ENCODE data around the gene BACH1.

Gene BACH1

GRCh38 chr21:29300807-29301138 lies 2.1 kb downstream of the BACH1 start:
- H3K4me3 ChIP-seq (ENCODE audit: low read length): peak overlapping the region; percentile 96; the same call in 1 of the 2 replicates
- no peak for TF ChIP-seq ZNF274 (IDR thresholded peaks at IDR 0.05; ENCODE audit: low read depth, low read length)

- TF ChIP-seq ZNF274 (IDR thresholded peaks at IDR 0.05; ENCODE audit: low read depth, low read length): no peak
- peak overlapping the region; percentile 24; the same call in 1 of the 2 replicates for H3K4me3 ChIP-seq (ENCODE audit: low read length)
Observed at GRCh38 chr21:29301691-29302090, 3.0 kb downstream of the BACH1 start.

GRCh38 chr21:29302359-29302875 lies 3.7 kb downstream of the BACH1 start:
- no peak overlapping the region for H3K4me3 ChIP-seq (ENCODE audit: low read length)
- TF ChIP-seq ZNF274 (IDR thresholded peaks at IDR 0.05; ENCODE audit: low read depth, low read length): no peak

GRCh38 chr21:29303288-29303687 lies 4.6 kb downstream of the BACH1 start:
- no peak for TF ChIP-seq ZNF274 (IDR thresholded peaks at IDR 0.05; ENCODE audit: low read depth, low read length)

GRCh38 chr21:29304597-29304996 lies 5.9 kb downstream of the BACH1 start:
- H3K4me3 ChIP-seq (ENCODE audit: low read length): no peak overlapping the region
- TF ChIP-seq ZNF274 (IDR thresholded peaks at IDR 0.05; ENCODE audit: low read depth, low read length): no peak

More at GRCh38 chr21:29303288-29303687, 4.6 kb downstream of the BACH1 start:
- no peak overlapping the region; the same call in 1 of the 2 replicates for H3K4me3 ChIP-seq (ENCODE audit: low read length)

GRCh38 chr21:29305068-29305467 lies 6.3 kb downstream of the BACH1 start:
- no peak for TF ChIP-seq ZNF274 (IDR thresholded peaks at IDR 0.05; ENCODE audit: low read depth, low read length)
- H3K4me3 ChIP-seq (ENCODE audit: low read length): no peak overlapping the region

- TF ChIP-seq ZNF274 (IDR thresholded peaks at IDR 0.05; ENCODE audit: low read depth, low read length): no peak
- no peak overlapping the region for H3K4me3 ChIP-seq (ENCODE audit: low read length)
Observed at GRCh38 chr21:29305561-29305960, 6.8 kb downstream of the BACH1 start.

GRCh38 chr21:29306920-29307319 lies 8.2 kb downstream of the BACH1 start:
- no peak overlapping the region for H3K4me3 ChIP-seq (ENCODE audit: low read length)
- TF ChIP-seq ZNF274 (IDR thresholded peaks at IDR 0.05; ENCODE audit: low read depth, low read length): no peak

GRCh38 chr21:29307718-29308455 lies 9.2 kb downstream of the BACH1 start:
- H3K4me3 ChIP-seq (ENCODE audit: low read length): no peak overlapping the region
- TF ChIP-seq ZNF274 (IDR thresholded peaks at IDR 0.05; ENCODE audit: low read depth, low read length): no peak

GRCh38 chr21:29308456-29308783 lies 9.7 kb downstream of the BACH1 start:
- H3K4me3 ChIP-seq (ENCODE audit: low read length): no peak overlapping the region
- no peak for TF ChIP-seq ZNF274 (IDR thresholded peaks at IDR 0.05; ENCODE audit: low read depth, low read length)

- H3K4me3 ChIP-seq (ENCODE audit: low read length): no peak overlapping the region
- no peak for TF ChIP-seq ZNF274 (IDR thresholded peaks at IDR 0.05; ENCODE audit: low read depth, low read length)
Observed at GRCh38 chr21:29309703-29310102, 11.0 kb downstream of the BACH1 start.

- no peak overlapping the region for H3K4me3 ChIP-seq (ENCODE audit: low read length)
- TF ChIP-seq ZNF274 (IDR thresholded peaks at IDR 0.05; ENCODE audit: low read depth, low read length): no peak
Observed at GRCh38 chr21:29311802-29312201, 13.1 kb downstream of the BACH1 start.

- H3K4me3 ChIP-seq (ENCODE audit: low read length): no peak overlapping the region
- TF ChIP-seq ZNF274 (IDR thresholded peaks at IDR 0.05; ENCODE audit: low read depth, low read length): no peak
Observed at GRCh38 chr21:29312981-29313380, 14.3 kb downstream of the BACH1 start.

- H3K4me3 ChIP-seq (ENCODE audit: low read length): no peak overlapping the region
- TF ChIP-seq ZNF274 (IDR thresholded peaks at IDR 0.05; ENCODE audit: low read depth, low read length): no peak
Observed at GRCh38 chr21:29313662-29314408, 15.1 kb downstream of the BACH1 start.

GRCh38 chr21:29315131-29315749 lies 16.5 kb downstream of the BACH1 start:
- TF ChIP-seq ZNF274 (IDR thresholded peaks at IDR 0.05; ENCODE audit: low read depth, low read length): no peak
- H3K4me3 ChIP-seq (ENCODE audit: low read length): no peak overlapping the region

Measured in GM08714 (cell line).